ENCODE data around the gene TRMU. TPM values are rescaled to one million over a fixed set of nuclear protein-coding genes. Genes with fewer than 3 reads are reported as not detected.

The TRMU gene
- total RNA-seq, 1 experiment from 2014 or later: 46.6 TPM

GRCh38 chr22:46338636-46339035 is 3.1 kb downstream of the TRMU start:
- no peak for DNase-seq (ENCODE audit: unreplicated experiment)
- CTCF ChIA-PET: interaction anchor here (0.8 to 2.7 kb wide), 2 partner anchors 204 to 420 kb away, joined by 4 to 13 read pairs; no protein-coding TSS in a partner anchor
- TF ChIP-seq CTCF (IDR thresholded peaks at IDR 0.05; ENCODE audit: unreplicated experiment): no peak
- H3K36me3 Mint-ChIP-seq (ENCODE audit: insufficient read depth, unreplicated experiment): peaks cover 64% of the 10 kb centered on the region
- no peak overlapping the region for H3K4me3 Mint-ChIP-seq (ENCODE audit: unreplicated experiment)
- H3K4me1 Mint-ChIP-seq (ENCODE audit: insufficient read depth, unreplicated experiment): peaks cover 14% of the 10 kb centered on the region
- no peaks in the 10 kb centered on the region for H3K27me3 Mint-ChIP-seq (ENCODE audit: insufficient read depth, unreplicated experiment)
- no TSS peak for BruUV-seq (replicated peaks)
- POLR2A ChIA-PET: no interaction called here
- H3K27ac Mint-ChIP-seq (ENCODE audit: low read depth, unreplicated experiment): no peak overlapping the region
- intact Hi-C loops (cut with micrococcal nuclease): no loop called here
- no peaks in the 10 kb centered on the region for H3K9me3 Mint-ChIP-seq (ENCODE audit: unreplicated experiment)

GRCh38 chr22:46339956-46340355 is 4.4 kb downstream of the TRMU start:
- H3K27me3 Mint-ChIP-seq (ENCODE audit: insufficient read depth, unreplicated experiment): no peaks in the 10 kb centered on the region
- ChIA-PET CTCF (interaction anchor here (0.6 to 2.7 kb wide), 3 partner anchors 16 to 203 kb away, joined by 3 to 13 read pairs (median 5); no protein-coding TSS in a partner anchor), POLR2A (no interaction called here)
- H3K4me1 Mint-ChIP-seq (ENCODE audit: insufficient read depth, unreplicated experiment): peaks cover 14% of the 10 kb centered on the region
- intact Hi-C loops (cut with micrococcal nuclease): no loop called here
- no peak overlapping the region for H3K4me3 Mint-ChIP-seq (ENCODE audit: unreplicated experiment)
- no TSS peak for BruUV-seq (replicated peaks)
- TF ChIP-seq CTCF (IDR thresholded peaks at IDR 0.05; ENCODE audit: unreplicated experiment): no peak
- H3K9me3 Mint-ChIP-seq (ENCODE audit: unreplicated experiment): no peaks in the 10 kb centered on the region
- peaks cover 76% of the 10 kb centered on the region for H3K36me3 Mint-ChIP-seq (ENCODE audit: insufficient read depth, unreplicated experiment)
- no peak for DNase-seq (ENCODE audit: unreplicated experiment)
- peak overlapping the region; percentile 81 for H3K27ac Mint-ChIP-seq (ENCODE audit: low read depth, unreplicated experiment)

- no peaks in the 10 kb centered on the region for H3K27me3 Mint-ChIP-seq (ENCODE audit: insufficient read depth, unreplicated experiment)
- no peak overlapping the region for H3K4me3 Mint-ChIP-seq (ENCODE audit: unreplicated experiment)
- no peak for TF ChIP-seq CTCF (IDR thresholded peaks at IDR 0.05; ENCODE audit: unreplicated experiment)
- intact Hi-C loops (cut with micrococcal nuclease): no loop called here
- no peak for DNase-seq (ENCODE audit: unreplicated experiment)
- H3K9me3 Mint-ChIP-seq (ENCODE audit: unreplicated experiment): no peaks in the 10 kb centered on the region
- no peak overlapping the region for H3K27ac Mint-ChIP-seq (ENCODE audit: low read depth, unreplicated experiment)
- CTCF ChIA-PET: interaction anchor here (0.6 to 2.7 kb wide), 4 partner anchors 15 to 418 kb away, joined by 3 to 13 read pairs (median 3); no protein-coding TSS in a partner anchor
- POLR2A ChIA-PET: no interaction called here
- H3K36me3 Mint-ChIP-seq (ENCODE audit: insufficient read depth, unreplicated experiment): peaks cover 83% of the 10 kb centered on the region
- H3K4me1 Mint-ChIP-seq (ENCODE audit: insufficient read depth, unreplicated experiment): peaks cover 14% of the 10 kb centered on the region
- BruUV-seq (replicated peaks): no TSS peak
Observed at GRCh38 chr22:46340676-46341075, 5.2 kb downstream of the TRMU start.

- intact Hi-C loops (cut with micrococcal nuclease): no loop called here
- H3K4me3 Mint-ChIP-seq (ENCODE audit: unreplicated experiment): no peak overlapping the region
- ChIA-PET CTCF (no interaction called here), POLR2A (no interaction called here)
- no peak for TF ChIP-seq CTCF (IDR thresholded peaks at IDR 0.05; ENCODE audit: unreplicated experiment)
- H3K27ac Mint-ChIP-seq (ENCODE audit: low read depth, unreplicated experiment): no peak overlapping the region
- peaks cover 95% of the 10 kb centered on the region for H3K36me3 Mint-ChIP-seq (ENCODE audit: insufficient read depth, unreplicated experiment)
- no peaks in the 10 kb centered on the region for H3K9me3 Mint-ChIP-seq (ENCODE audit: unreplicated experiment)
- DNase-seq (ENCODE audit: unreplicated experiment): no peak
- no peaks in the 10 kb centered on the region for H3K4me1 Mint-ChIP-seq (ENCODE audit: insufficient read depth, unreplicated experiment)
- H3K27me3 Mint-ChIP-seq (ENCODE audit: insufficient read depth, unreplicated experiment): no peaks in the 10 kb centered on the region
- no TSS peak for BruUV-seq (replicated peaks)
Observed at GRCh38 chr22:46346680-46347405, 11.3 kb downstream of the TRMU start.
